Colonic mucosa (tissue), 4 donors: ENCODE results near the gene TEX14. TPM values are rescaled to one million over a fixed set of nuclear protein-coding genes. Genes with fewer than 3 reads are reported as not detected.
"Not testable (repeated sequence)": the region's sequence is repeated elsewhere in the genome, so short reads cannot be mapped to it uniquely, and the experiment has no call there.

ENCODE experiments used
- DNase-seq: peaks from one replicate; pipeline ENCODE4 v3.0.0-alpha.2; 2020
- H3K27ac ChIP-seq: fragments of 200-600 bp; one replicate; pipeline ENCODE4 v1.8.0; 2021
- H3K27me3 ChIP-seq: fragments of 200-600 bp; one replicate; pipeline ENCODE4 v1.8.0; 2021
- H3K36me3 ChIP-seq: fragments of 200-600 bp; one replicate; pipeline ENCODE4 v1.8.0; 2021
- H3K4me1 ChIP-seq: fragments of 200-600 bp; one replicate; pipeline ENCODE4 v1.8.0; 2021; ENCODE audit warnings: mild to moderate bottlenecking
- H3K4me3 ChIP-seq: fragments of 200-600 bp; one replicate; pipeline ENCODE4 v1.8.0; 2021
- H3K9ac ChIP-seq, 2 donors: one replicate each; pipeline ENCODE4 v1.7.0; 2013; ENCODE audit warnings: control low read depth in 2 of 2, low read depth in 2 of 2, low read length in 2 of 2
- H3K9me3 ChIP-seq: fragments of 200-600 bp; one replicate; pipeline ENCODE4 v1.8.0; 2021
- CTCF ChIP-seq: fragments of 200-600 bp; IDR thresholded peaks from one replicate; pipeline ENCODE4 v1.8.0; 2022; ENCODE audit warnings: antibody characterized with exemption, mild to moderate bottlenecking
- intact Hi-C: fragments of 100-400 bp; cut with DNase I; formaldehyde crosslinking; loops from one replicate; pipeline ENCODE4 v1.14.1; 2022
- total RNA-seq, 2 donors: library from RNA; stranded (reverse); fragmentation: NEBNext Ultra II Directional in 1 of 2; extraction: Animal tissue kit (Norgen Biotek cat#: 25700) in 1 of 2; gene quantifications; one replicate each; pipeline ENCODE4 v1.2.1, GENCODE V29; 2021
- donor health status: healthy.
- donor health status: DM: no; HTN: no; CAD: no.
- donor health status: DM: no; HTN: no; CAD: no.

TEX14 gene
- total RNA-seq, 2 donors from 2014 or later: 0.10 TPM; not detected in 1

GRCh38 chr17:58587713-58588117, 104.1 kb downstream of the TEX14 start:
- intact Hi-C loops: loop anchor here (5.0 kb wide), 1 partner anchor 420 kb away; no protein-coding TSS in a partner anchor
- H3K36me3 ChIP-seq: no peaks in the 10 kb centered on the region
- H3K27ac ChIP-seq: no peak overlapping the region
- TF ChIP-seq CTCF: peak; percentile 92
- no peak overlapping the region for H3K4me3 ChIP-seq
- H3K9me3 ChIP-seq: no peaks in the 10 kb centered on the region
- H3K4me1 ChIP-seq: no peaks in the 10 kb centered on the region
- no peaks in the 10 kb centered on the region for H3K27me3 ChIP-seq
- peak; percentile 40 for DNase-seq
- no peak overlapping the region for H3K9ac ChIP-seq

- Histone ChIP-seq H3K9me3 (no peaks in the 10 kb centered on the region), H3K4me1 (no peaks in the 10 kb centered on the region), H3K9ac (no peak overlapping the region), H3K27me3 (no peaks in the 10 kb centered on the region), H3K27ac (no peak overlapping the region), H3K36me3 (no peaks in the 10 kb centered on the region), H3K4me3 (no peak overlapping the region)
- no peak for TF ChIP-seq CTCF
- DNase-seq: no peak
- intact Hi-C loops: loop anchor here (5.0 kb wide), 1 partner anchor 421 kb away; no protein-coding TSS in a partner anchor
Measured at GRCh38 chr17:58586009-58586644, 105.7 kb downstream of the TEX14 start.

- no peaks in the 10 kb centered on the region for H3K4me1 ChIP-seq
- H3K9ac ChIP-seq: no peak overlapping the region
- H3K9me3 ChIP-seq: no peaks in the 10 kb centered on the region
- DNase-seq: no peak
- TF ChIP-seq CTCF: no peak
- no peak overlapping the region for H3K27ac ChIP-seq
- H3K4me3 ChIP-seq: no peak overlapping the region
- intact Hi-C loops: loop anchor here (5.0 kb wide), 1 partner anchor 422 kb away; no protein-coding TSS in a partner anchor
- no peaks in the 10 kb centered on the region for H3K27me3 ChIP-seq
- H3K36me3 ChIP-seq: no peaks in the 10 kb centered on the region
Measured at GRCh38 chr17:58585554-58585953, 106.3 kb downstream of the TEX14 start.

- intact Hi-C loops: no loop called here
Measured at GRCh38 chr17:58583486-58583885, 108.4 kb downstream of the TEX14 start.

GRCh38 chr17:58582718-58583117, 109.1 kb downstream of the TEX14 start:
- H3K9me3 ChIP-seq, H3K4me3 ChIP-seq, intact Hi-C loops, H3K4me1 ChIP-seq, H3K36me3 ChIP-seq, DNase-seq, H3K27ac ChIP-seq, H3K27me3 ChIP-seq, H3K9ac ChIP-seq: not testable (repeated sequence)

More at GRCh38 chr17:58583486-58583885, 108.4 kb downstream of the TEX14 start:
- Histone ChIP-seq H3K36me3 (no peaks in the 10 kb centered on the region), H3K27ac (no peak overlapping the region), H3K9ac (no peak overlapping the region), H3K4me3 (no peak overlapping the region), H3K27me3 (no peaks in the 10 kb centered on the region), H3K9me3 (no peaks in the 10 kb centered on the region), H3K4me1 (no peaks in the 10 kb centered on the region)
- TF ChIP-seq CTCF: no peak
- no peak for DNase-seq

GRCh38 chr17:58580671-58581070, 111.2 kb downstream of the TEX14 start:
- no peak overlapping the region for H3K4me3 ChIP-seq
- no peaks in the 10 kb centered on the region for H3K27me3 ChIP-seq
- no peaks in the 10 kb centered on the region for H3K9me3 ChIP-seq
- no peak for TF ChIP-seq CTCF
- intact Hi-C loops: no loop called here
- H3K36me3 ChIP-seq: no peaks in the 10 kb centered on the region
- H3K4me1 ChIP-seq: no peaks in the 10 kb centered on the region
- no peak for DNase-seq
- no peak overlapping the region for H3K9ac ChIP-seq
- no peak overlapping the region for H3K27ac ChIP-seq
